HepG2 (cell line): ENCODE data around the gene SEMA7A. TPM values are rescaled to one million over a fixed set of nuclear protein-coding genes. Genes with fewer than 3 reads are reported as not detected.

Experiments
- ATAC-seq: fragments of 200-7000 bp; cut with Tn5 transposase; 3 replicates; pipeline ENCODE4 v1.9.1; 2020; ENCODE audit warnings: mild to moderate bottlenecking, moderate library complexity
- BruUV-seq: library from RNA; stranded (reverse); fragments of 400-500 nt; replicated peaks from 2 replicates; lab custom pipeline; 2021; lab: Mats Ljungman, UMichigan
- CTCF ChIA-PET: fragments of 300-600 bp; formaldehyde crosslinking; extraction: SDS; loops from one replicate; lab custom pipeline; 2021; ENCODE audit warnings: low total read pairs, inconsistent platforms, low intra/inter-chr PET ratio; lab: Yijun Ruan, JAX
- POLR2A ChIA-PET: fragments of 350-600 bp; sonication (Branson Sonifier 250); formaldehyde crosslinking; loops from one replicate; lab custom pipeline; 2020; ENCODE audit warnings: antibody characterized with exemption, inconsistent platforms; lab: Yijun Ruan, JAX
- DNase-seq: peaks from one replicate; pipeline ENCODE4 v3.0.0-alpha.2; 2015; ENCODE audit warnings: low spot score
- FAIRE-seq: peaks from 3 replicates; lab custom pipeline; 2011; peaks lifted over from hg19 to GRCh38; lab: Jason Lieb, UNC
- H2AFZ ChIP-seq: one replicate; pipeline ENCODE4 v1.6.1; 2011; ENCODE audit warnings: low read length, inconsistent platforms
- H3K27ac ChIP-seq: fragments of 300-600 bp; 3 replicates; pipeline ENCODE4 v1.8.0; 2011; ENCODE audit warnings: mixed run types, mild to moderate bottlenecking, mixed read lengths, low read length, inconsistent platforms; ENCODE audit not compliant: insufficient read depth; ENCODE audit errors: extremely low read length
- H3K27me3 ChIP-seq, 2 experiments: fragments of 200-600 bp in 1 of 2; 2 replicates in 1 of 2; 3 replicates in 1 of 2; pipeline versions ENCODE4 v1.6.0 to v1.8.0; 2011; ENCODE audit warnings: low read length in 2 of 2, mild to moderate bottlenecking in 2 of 2, moderate library complexity in 2 of 2, inconsistent platforms in 1 of 2; ENCODE audit not compliant: insufficient read depth in 2 of 2, control insufficient read depth in 1 of 2
- H3K36me3 ChIP-seq, 2 experiments: fragments of 200-600 bp in 1 of 2; replicated peaks in 1 of 2; 2 replicates in 1 of 2; 3 replicates in 1 of 2; pipeline versions ENCODE4 v1.5.1 to v1.8.0; 2011; ENCODE audit warnings: low read length in 2 of 2, inconsistent platforms in 1 of 2; ENCODE audit not compliant: insufficient read depth in 2 of 2, control insufficient read depth in 1 of 2
- H3K4me1 ChIP-seq: 2 replicates; pipeline ENCODE4 v1.5.1; 2012; ENCODE audit warnings: low read length, inconsistent platforms; ENCODE audit not compliant: insufficient read depth
- H3K4me2 ChIP-seq: 2 replicates; pipeline ENCODE4 v1.6.0; 2011; ENCODE audit warnings: low read depth, low read length, inconsistent platforms
- H3K4me3 ChIP-seq, 3 experiments: fragments of 200-600 bp in 1 of 3; sonication (generic), shearing (Covaris generic) in 1 of 3; replicated peaks in 1 of 3; 2 replicates each; pipeline ENCODE4 v1.5.1; 2011 to 2016; ENCODE audit warnings: low read length in 3 of 3, inconsistent platforms in 2 of 3, low read depth in 2 of 3, mild to moderate bottlenecking in 2 of 3, control low read depth in 1 of 3, mixed read lengths in 1 of 3; ENCODE audit not compliant: insufficient read depth in 1 of 3
- H3K79me2 ChIP-seq: one replicate; pipeline ENCODE4 v1.6.1; 2011; ENCODE audit warnings: low read length, inconsistent platforms; ENCODE audit not compliant: insufficient read depth
- H3K9ac ChIP-seq: 2 replicates; pipeline ENCODE4 v1.6.0; 2011; ENCODE audit warnings: mild to moderate bottlenecking, low read depth, low read length, inconsistent platforms; ENCODE audit not compliant: insufficient read depth
- H3K9me3 ChIP-seq: 2 replicates; pipeline ENCODE4 v1.5.1; 2012; ENCODE audit warnings: mild to moderate bottlenecking, low read length
- H4K20me1 ChIP-seq: 2 replicates; pipeline ENCODE4 v1.6.0; 2011; ENCODE audit warnings: inconsistent platforms, mild to moderate bottlenecking, low read length, moderate library complexity; ENCODE audit not compliant: insufficient read depth
- E2F5 ChIP-seq: sonication (generic); formaldehyde crosslinking; conservative IDR thresholded peaks from 2 replicates; pipeline ENCODE4 v1.4.0; 2020; ENCODE audit warnings: missing genetic modification reagents
- GATA4 ChIP-seq: sonication (generic); IDR thresholded peaks from 2 replicates; pipeline ENCODE4 v1.6.1; 2016; ENCODE audit warnings: antibody characterized with exemption, low read depth, borderline replicate concordance
- JUN ChIP-seq: sonication (generic); formaldehyde crosslinking; IDR thresholded peaks from 2 replicates; pipeline ENCODE4 v1.4.0; 2020; ENCODE audit warnings: mild to moderate bottlenecking, missing genetic modification reagents
- MTF1 ChIP-seq: sonication (generic); formaldehyde crosslinking; IDR thresholded peaks from 2 replicates; pipeline ENCODE4 v1.5.0; 2020; ENCODE audit warnings: missing genetic modification reagents
- NFRKB ChIP-seq: fragments of 450-650 bp; IDR thresholded peaks from 2 replicates; pipeline ENCODE4 v1.6.1; 2017
- NR2F6 ChIP-seq, 2 experiments: IDR thresholded peaks; 2 replicates each; pipeline ENCODE4 v1.6.1; 2016; ENCODE audit warnings: antibody characterized with exemption in 1 of 2, mild to moderate bottlenecking in 1 of 2
- PLSCR1 ChIP-seq: sonication (generic); formaldehyde crosslinking; IDR thresholded peaks from 2 replicates; pipeline ENCODE4 v1.5.0; 2020; ENCODE audit warnings: missing genetic modification reagents, mild to moderate bottlenecking, borderline replicate concordance
- RBM39 ChIP-seq: fragments of 200-400 bp; formaldehyde crosslinking; IDR thresholded peaks from one replicate; pipeline ENCODE4 v1.6.1; 2018; ENCODE audit warnings: antibody characterized with exemption, mild to moderate bottlenecking, low read depth, low read length; ENCODE audit not compliant: poor library complexity, severe bottlenecking
- RFX1 ChIP-seq: fragments of 450-650 bp; IDR thresholded peaks from 2 replicates; pipeline ENCODE4 v1.6.1; 2017
- RXRB ChIP-seq: IDR thresholded peaks from 2 replicates; pipeline ENCODE4 v1.6.1; 2016; ENCODE audit warnings: borderline replicate concordance, missing genetic modification reagents, missing compliant biosample characterization
- SOX5 ChIP-seq: IDR thresholded peaks from 2 replicates; pipeline ENCODE4 v1.6.1; 2016; ENCODE audit warnings: borderline replicate concordance
- ZBED4 ChIP-seq: sonication (generic); formaldehyde crosslinking; IDR thresholded peaks from 2 replicates; pipeline ENCODE4 v1.4.0; 2020; ENCODE audit warnings: missing genetic modification reagents, borderline replicate concordance
- ZFP37 ChIP-seq: sonication (generic); formaldehyde crosslinking; IDR thresholded peaks from 2 replicates; pipeline ENCODE4 v1.4.0; 2020; ENCODE audit warnings: missing genetic modification reagents, borderline replicate concordance
- ZNF317 ChIP-seq: sonication (generic); formaldehyde crosslinking; IDR thresholded peaks from 2 replicates; pipeline ENCODE4 v1.5.0; 2020; ENCODE audit warnings: mild to moderate bottlenecking, missing genetic modification reagents
- ZNF382 ChIP-seq: sonication (generic); formaldehyde crosslinking; IDR thresholded peaks from 2 replicates; pipeline ENCODE4 v1.5.0; 2020; ENCODE audit warnings: missing genetic modification reagents, mild to moderate bottlenecking, borderline replicate concordance
- ZNF616 ChIP-seq: sonication (generic); formaldehyde crosslinking; IDR thresholded peaks from 2 replicates; pipeline ENCODE4 v1.5.0; 2020; ENCODE audit warnings: low read depth, mild to moderate bottlenecking, missing genetic modification reagents
- ZNF883 ChIP-seq: sonication (generic); formaldehyde crosslinking; IDR thresholded peaks from 2 replicates; pipeline ENCODE4 v1.5.1; 2020; ENCODE audit warnings: mild to moderate bottlenecking, missing genetic modification reagents; ENCODE audit errors: not compliant biosample characterization
- WGBS: methylation state at CpG from one replicate; pipeline ENCODE4 v1.1.6; 2017; ENCODE audit warnings: low lambda C conversion rate; 5-methylcytosine and 5-hydroxymethylcytosine counted together
- in situ Hi-C: cut with HindIII; loops from 2 replicates; pipeline ENCODE4 v1.10.0; 2017; ENCODE audit warnings: low pct_unique_long_range_greater_than_20kb; ENCODE audit not compliant: extremely low pct_ligation_motif_present
- intact Hi-C: fragments of 100-400 bp; cut with micrococcal nuclease; formaldehyde crosslinking; loops from one replicate; pipeline ENCODE4 v1.10.0; 2022; ENCODE audit not compliant: unreplicated experiment
- polyA plus RNA-seq, 8 experiments: library from polyadenylated mRNA; depleted of rRNA in 3 of 8; stranded (reverse) in 7 of 8; unstranded in 1 of 8; fragments of >200 nt; fragmentation: Illumina TruSeq in 4 of 8; extraction: Trizol in 4 of 8; gene quantifications; 2 replicates each; pipeline versions ENCODE4 v1.2.1 to v1.2.3, GENCODE V29; 2011 to 2016; ENCODE audit warnings: low read depth in 4 of 8, missing spikeins in 1 of 8, mixed read lengths in 1 of 8; ENCODE audit not compliant: insufficient read depth in 1 of 8
- total RNA-seq, 5 experiments: library from RNA; depleted of rRNA; stranded (reverse); fragments of >200 nt; fragmentation: Illumina TruSeq; extraction: Trizol; gene quantifications; 2 replicates each; pipeline ENCODE4 v1.2.3, GENCODE V29; 2016; ENCODE audit warnings: low read depth in 1 of 5

Gene SEMA7A
- total and polyA plus RNA-seq, 2 of the 13 experiments (the other 11 are each of a cell fraction or from before 2014, with no cell fraction given): 9.0 to 15.8 TPM

GRCh38 chr15:74383286-74383685, 50.5 kb downstream of the SEMA7A start (continued):
- TF ChIP-seq E2F5 (no peak), NR2F6 (IDR thresholded peaks at IDR 0.05) (no peak), NR2F6 (CRISPR knock-in tag; IDR thresholded peaks at IDR 0.05) (no peak), ZBED4 (no peak)
- TF ChIP-seq, all 625 proteins: peak for 0

- Histone ChIP-seq H3K4me2 (peak overlapping the region; percentile 75), H2AFZ (no peak overlapping the region), H3K4me1 (peaks cover 66% of the 10 kb centered on the region), H4K20me1 (no peaks in the 10 kb centered on the region), H3K27me3 (peaks cover 0 to 19% of the 10 kb centered on the region in 2 experiments; a peak in 3 of 5 replicates), H3K36me3 (no peaks in the 10 kb centered on the region), H3K79me2 (no peaks in the 10 kb centered on the region), H3K9ac (no peak overlapping the region), H3K27ac (no peak overlapping the region), H3K9me3 (no peaks in the 10 kb centered on the region), H3K4me3 (peak overlapping the region in 2 of 3 experiments; percentile 26 to 53; a peak in 2 of 6 replicates)
- in situ Hi-C loops: loop anchor here (5.0 kb wide), 1 partner anchor 105 kb away; no protein-coding TSS in a partner anchor
- ChIA-PET CTCF (interaction anchor here (0.7 to 3.5 kb wide), 7 partner anchors 8 to 239 kb away, joined by 3 to 77 read pairs (median 4); partner anchors contain the start of gene UBL7), POLR2A (interaction anchor here (0.7 to 8.8 kb wide), 11 partner anchors 14 to 164 kb away, joined by 3 to 124 read pairs (median 4); partner anchors contain the start of gene UBL7)
- intact Hi-C loops: loop anchor here (1.0 to 2.0 kb wide), 3 partner anchors 56 to 107 kb away; no protein-coding TSS in a partner anchor
- FAIRE-seq (peak; percentile 65), DNase-seq (peak; percentile 74), ATAC-seq (peak; percentile 92)
- WGBS: 4% methylated on average over 7 of the region's 13 CpGs
- no TSS peak for BruUV-seq
- TF ChIP-seq NFRKB (no peak), ZNF883 (peak; percentile 53), MTF1 (no peak), ZNF382 (no peak), JUN (no peak), GATA4 (no peak), ZNF616 (no peak), PLSCR1 (CRISPR knock-in tag) (no peak), ZNF317 (CRISPR knock-in tag) (no peak), RXRB (CRISPR knock-in tag) (peak; percentile 58; the same call in 1 of the 2 replicates), SOX5 (CRISPR knock-in tag) (no peak), ZFP37 (CRISPR knock-in tag) (no peak), RBM39 (peak; percentile 75), RFX1 (no peak)
Observed at GRCh38 chr15:74382004-74382816, 51.5 kb downstream of the SEMA7A start.
